Stimulated activated CD4-positive, alpha-beta T cell treated with anti-CD3 and anti-CD28 coated beads, Interleukin-12 subunit alpha, Interleukin-12 subunit beta, amount 100 ng/mL, for 4 hours (primary cell): Measurements from ENCODE around the gene FAM217A.
"Not testable (repeated sequence)": the region's sequence is repeated elsewhere in the genome, so short reads cannot be mapped to it uniquely, and the experiment has no call there.

Experiments used
- DNase-seq: peaks from one replicate; pipeline ENCODE4 v3.0.0-alpha.2; 2020

Gene FAM217A, protein sequence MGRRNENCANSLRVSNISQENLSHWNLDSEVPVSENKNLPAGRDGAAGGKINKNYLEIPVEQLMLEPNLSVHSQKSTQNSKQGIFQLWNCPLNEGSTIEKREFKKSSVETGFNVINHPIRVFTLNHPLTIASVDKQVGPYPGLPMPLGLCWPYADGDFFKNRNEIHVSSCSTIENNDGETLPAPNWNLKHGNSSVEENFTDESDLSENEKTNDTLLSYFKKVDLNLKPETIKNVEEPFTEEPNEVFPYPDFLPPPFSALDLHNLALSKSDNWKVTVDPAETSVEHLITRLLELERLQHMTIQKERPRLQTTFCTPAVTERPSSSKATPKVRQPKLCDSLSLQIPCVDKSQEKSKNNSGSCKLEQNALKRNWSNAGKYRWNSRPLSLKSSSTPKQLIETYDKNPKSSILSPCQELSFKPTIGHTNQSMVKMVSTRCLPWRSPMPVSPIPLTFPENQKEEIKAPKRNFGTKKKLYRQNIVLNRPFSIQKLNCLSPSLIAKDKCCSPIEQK

DNA sequence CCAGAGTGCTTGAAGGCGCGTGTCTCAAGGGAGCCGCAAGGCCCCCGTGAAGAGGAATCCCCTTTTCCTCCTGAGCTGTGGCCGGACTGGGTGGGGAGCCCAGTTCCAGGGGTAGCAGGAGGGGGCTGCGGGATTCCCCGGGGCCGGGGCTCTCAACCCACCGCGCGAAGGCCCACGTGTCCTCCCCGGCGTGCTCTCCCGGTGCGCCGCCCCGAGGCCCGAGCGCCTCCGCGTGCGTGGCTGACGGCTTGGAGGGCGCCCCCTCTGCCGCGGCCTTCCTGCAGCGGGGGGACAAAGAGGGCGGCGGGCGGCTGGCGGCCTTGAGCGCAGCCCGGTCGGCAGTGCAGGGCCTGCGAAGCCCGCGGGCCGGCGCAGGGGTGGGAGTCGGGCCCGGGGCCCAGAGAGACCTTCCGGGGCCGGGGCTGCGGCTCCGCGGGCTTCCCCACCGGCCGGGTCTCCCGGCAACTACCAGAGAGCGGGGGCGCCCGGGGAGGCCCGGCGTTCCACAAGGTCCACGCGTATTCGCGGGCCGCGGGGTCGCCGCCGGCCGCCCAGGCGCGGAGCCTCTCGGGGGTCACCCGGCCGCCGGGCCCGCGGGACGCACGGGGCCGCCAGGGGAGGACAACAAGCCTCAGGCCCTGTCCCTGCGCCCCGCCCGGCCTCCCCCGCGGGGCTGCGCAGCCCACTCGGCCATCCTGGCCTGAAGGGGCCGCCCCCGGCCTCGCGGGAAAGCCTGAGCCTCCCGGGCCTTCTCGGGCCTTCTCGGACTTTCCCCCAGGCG is at the start of gene FAM217A:
Gene FAM217A (minus strand): TSS at position 447 of the 781 bp plus-strand sequence. CDS start 1,723 bp downstream, outside the sequence.
- no peak for DNase-seq

DNA sequence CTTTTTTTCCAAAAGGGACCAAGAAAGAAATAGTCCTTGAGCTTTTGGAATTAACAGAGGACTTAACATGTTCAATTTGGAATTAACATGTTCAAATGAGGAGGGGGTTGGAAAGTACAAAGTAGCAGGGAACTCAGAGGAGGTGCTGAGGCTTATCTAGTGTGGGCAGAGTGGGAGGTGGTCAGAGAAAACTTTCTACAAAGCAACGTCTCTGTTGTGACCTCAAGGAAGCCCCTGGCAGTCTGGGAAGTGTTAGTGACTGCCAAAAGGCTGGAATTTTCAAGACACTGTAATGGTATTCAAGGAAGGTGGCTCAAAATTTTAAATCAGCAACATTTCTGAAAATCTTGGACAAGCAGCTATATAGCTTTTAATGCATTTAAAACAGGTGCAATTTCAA is 49.1 kb upstream of the FAM217A start:
- DNase-seq = no peak

DNA sequence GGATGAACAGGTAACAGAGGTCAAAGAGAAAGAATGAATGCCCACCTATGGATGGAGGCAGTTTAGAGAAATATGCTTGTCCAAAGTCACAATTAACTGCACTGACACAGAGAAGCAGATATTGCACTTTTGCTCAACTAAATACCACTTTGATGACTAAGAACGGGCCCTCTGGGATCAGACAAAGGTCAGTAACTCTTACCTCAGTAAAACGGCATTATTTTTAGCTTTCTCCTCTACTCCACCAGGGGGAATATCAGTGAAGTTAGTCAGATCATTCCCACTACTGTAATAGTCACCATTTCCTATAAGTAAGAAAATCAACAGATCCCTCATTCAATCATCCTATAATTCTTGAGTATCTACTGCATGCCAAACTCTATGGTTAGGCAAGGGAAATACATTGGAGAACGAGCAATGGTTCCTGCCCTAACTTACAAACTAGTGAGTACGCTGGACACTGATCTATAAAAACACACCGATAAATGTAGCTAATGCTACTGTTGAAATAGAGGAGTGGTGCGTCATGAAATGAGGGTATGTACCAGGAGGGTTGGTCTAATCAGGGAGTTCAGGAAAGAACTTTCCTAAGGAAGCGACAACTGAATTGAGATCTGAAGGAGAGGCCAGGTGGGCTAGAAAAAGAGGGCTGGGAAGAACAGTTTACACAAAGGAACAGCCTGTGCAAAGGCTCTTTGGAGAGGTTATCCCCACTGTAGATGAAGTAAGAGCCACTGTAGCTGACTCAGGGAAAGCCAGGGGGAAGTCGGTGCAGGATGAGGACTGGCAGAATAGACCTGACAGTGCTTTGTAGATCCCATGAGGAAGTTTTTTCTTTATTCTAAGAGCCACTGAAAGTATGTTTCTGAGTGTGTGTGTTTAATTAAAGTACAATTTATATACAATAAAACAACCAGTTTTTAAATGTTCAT is 47.3 kb upstream of the FAM217A start:
- no peak for DNase-seq

DNA sequence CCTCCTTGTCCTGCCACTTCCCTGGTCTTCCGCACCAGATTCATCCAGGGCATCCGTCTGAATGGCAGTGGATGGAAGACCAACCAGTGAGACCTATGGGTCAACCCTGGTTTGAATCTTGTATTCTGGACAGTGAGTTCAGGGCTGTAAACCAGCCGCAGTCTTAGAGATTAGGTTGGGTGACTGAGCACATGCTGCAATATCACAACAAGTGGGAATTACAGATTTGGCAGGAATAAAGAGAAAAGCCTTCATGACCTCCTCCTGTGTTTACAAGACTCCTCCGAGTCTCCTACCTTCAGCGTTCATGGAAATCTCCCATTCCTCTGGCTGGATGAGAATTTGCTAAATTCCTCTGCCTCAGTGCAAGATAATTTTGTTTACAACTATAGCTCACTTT is 46.6 kb upstream of the FAM217A start:
- DNase-seq = no peak

DNA sequence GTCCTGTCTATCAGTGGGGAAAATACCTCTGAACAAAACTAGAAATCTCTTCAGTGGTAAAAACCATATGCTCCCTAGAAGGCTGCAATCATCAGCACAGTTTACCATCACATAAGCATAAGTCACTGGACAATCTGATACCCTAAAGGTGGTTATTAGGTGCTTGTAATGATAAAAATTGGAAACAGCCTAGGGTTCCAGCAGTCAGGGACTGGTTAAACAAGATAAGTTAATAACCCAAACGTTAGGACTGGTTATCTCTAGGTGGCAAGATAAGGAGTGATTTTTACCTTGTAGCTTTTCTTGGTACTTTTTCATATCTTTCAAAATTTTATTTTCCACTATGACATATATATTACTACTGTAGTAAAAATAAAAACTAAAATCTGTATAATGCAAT is 45.4 kb upstream of the FAM217A start:
- DNase-seq = no peak

DNA sequence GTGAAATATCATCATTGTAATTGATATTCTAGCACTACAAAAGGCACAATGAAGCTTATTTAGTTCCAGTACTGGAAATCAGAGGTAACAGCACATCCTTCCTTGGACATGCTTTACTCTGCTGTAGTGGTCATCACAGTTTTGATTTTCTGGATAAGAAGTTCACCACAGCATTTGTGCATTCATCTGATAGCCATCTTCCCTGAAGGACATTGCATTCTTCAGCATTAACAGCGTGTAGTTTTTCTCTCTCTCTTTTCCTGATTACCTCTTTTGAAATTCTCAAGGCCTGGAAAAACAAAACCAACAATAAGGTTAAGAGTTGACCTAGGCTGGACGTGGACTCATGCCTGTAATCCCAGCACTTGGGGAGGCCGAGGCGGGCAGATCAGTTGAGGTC is 36.8 kb upstream of the FAM217A start:
- DNase-seq = no peak

DNA sequence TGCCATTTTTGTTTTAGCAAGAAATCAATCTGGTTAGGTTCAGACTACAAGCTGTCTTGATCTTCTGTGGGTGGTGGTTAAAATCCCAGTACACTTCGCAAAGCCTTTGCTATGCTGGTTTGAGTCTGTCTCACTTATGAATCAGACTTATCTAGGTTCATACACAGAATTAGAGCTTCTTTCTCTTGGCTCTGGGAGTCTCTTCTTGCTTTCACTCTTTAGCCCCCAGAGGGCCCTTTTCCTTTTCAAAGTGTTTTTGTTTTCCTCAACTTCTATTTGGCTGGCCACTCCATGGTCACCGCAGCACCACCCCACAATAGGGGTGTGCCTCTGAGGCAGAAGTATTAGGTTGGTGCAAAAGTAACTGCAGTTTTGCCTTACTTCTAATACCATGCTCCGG is 35.2 kb upstream of the FAM217A start:
- DNase-seq = no peak

DNA sequence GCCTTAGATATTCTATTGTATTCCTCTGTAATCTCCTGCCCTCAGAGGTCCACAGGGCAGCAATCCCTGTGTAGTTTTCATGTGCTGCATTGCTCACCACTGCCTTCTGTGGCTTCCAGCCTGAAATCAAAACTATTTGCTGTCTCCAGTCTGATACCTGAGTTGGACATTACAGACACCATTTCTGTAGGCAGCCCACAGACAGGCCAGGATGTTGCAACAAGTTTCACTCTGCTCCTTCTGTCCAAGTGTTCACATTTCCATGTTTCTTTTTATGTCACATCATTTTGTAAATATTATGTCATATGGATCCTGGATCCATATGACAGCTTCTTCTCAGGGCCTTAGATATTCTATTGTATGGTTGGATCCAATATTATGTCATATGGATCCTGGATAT is 34.7 kb upstream of the FAM217A start:
- DNase-seq = no peak

DNA sequence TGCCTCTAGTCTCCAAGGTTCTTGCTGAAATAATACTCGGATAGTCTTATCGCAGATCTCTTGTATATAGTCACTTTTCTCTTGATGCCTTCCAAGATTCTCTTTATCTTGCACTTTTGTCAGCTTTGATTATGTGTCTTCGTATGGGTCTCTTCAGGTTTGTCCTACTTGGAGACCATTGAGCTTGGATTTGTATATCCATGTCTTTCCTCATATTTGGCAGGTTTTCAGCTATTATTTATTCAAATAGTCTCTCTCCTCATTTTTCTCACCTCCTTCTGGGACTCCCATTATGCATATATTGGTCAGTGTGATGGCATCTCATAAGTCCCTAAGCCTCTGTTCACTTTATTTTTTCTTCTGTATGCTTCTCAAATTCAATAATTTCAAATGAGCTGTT is 33.4 kb upstream of the FAM217A start:
- no peak for DNase-seq

DNA sequence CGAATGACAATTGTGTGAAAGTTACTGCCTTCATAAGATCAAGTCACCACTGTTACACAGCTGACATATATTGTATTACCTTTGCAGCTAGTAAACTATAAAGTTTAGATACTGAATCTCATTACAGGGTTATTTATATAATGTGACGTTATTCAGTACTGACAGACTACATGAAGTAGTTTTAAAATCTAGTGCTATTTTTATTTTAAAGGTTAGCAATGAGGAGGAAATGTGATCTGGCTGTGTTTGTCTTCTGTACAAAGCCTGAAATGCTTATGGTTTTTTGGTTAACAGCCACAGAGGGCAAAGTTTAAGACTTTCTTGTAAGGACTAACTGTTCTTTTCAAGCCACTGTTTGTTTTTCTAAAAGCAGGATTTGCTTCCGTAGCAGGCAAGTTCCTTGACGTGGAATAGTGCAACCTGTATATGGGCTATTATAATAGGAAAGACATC is 30.5 kb upstream of the FAM217A start:
- not testable (repeated sequence) for DNase-seq

DNA sequence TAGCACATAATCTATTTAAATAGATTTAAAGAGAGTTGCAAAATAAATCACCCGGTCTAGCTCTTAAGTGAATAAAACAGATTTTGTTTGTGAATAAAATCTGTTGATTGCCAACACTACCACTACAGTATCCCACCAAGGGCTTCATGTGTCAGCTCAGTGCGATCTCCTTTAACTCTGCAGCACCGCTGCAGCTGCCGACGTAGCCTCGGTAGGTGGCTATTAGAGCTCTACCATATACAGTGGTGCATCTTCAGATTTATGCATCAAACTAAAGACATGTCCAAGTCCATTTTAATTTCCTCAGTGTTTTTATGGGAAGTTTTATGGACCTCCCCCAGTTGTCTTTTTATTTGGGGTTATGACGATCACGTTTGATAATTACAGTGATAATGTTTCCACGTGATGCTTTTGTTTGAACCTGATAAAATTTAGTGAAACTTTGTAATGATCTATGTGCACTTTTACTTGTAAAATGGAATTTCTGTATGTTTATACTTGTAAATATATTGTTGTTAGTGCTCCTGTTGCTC is 29.7 kb upstream of the FAM217A start:
- no peak for DNase-seq

DNA sequence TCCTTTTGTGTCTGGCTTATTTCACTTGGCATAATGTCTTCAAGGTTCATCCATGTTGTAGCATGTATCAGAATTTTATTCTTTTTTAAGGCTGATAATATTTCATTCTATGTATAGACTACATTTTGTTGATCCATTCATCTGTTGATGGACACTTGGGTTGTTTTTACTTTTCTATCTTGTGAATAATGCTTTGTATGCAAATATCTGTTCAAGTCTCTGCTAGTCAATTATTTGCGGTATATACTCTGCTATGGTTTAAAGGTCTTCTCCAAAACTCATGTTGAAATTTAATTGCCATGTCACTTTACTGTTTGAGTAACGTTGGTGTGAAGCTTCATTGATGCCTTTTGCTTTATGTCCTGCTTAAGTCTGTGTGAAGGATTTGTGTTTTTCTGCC is 28.9 kb upstream of the FAM217A start:
- no peak for DNase-seq

DNA sequence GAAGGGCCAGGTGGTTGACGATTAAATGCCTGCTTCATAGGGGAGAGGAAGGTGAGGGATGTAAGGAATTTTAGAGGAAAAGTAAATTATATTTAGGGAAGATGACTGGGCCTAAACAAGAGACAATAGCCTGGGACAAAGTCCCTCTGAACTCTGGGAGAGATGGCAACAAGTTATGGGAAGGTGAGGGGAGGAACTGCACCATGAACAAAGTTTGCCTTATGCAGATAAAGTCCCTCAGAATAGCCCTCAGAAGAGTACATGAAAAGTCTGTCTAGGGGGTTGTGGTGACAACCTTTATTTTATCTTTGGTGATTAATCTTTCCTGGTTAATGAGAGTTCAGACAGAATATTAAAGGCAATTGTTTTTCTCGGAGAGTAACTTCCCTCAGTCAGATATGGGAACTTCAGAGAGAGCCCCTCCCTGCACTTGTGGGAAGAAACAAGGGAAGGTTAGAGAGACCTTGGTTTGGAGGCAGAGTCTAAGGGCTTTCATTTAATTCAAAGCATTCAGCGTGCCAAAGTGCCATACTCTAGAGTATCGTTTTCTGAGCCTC is 27.1 kb upstream of the FAM217A start:
- DNase-seq = no peak

DNA sequence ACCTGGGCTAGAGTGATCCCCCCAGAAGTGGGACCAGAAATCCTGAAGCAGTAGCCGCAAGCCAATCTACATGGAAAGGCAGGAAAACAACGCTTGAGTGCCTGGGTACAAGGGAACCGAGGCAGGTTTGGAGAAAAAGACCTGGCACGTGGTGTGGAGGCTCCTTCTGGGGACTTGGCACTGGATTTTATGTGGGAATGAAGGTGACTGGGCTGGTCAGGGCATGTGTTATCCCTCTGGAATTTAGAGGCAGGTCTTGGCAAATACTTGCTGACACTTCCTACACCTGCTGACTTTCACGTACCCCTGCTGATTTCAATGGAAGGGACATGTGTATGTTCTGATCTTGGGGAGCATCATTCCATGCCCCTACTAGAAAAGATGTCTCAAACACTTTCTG is 25.0 kb upstream of the FAM217A start:
- no peak for DNase-seq

DNA sequence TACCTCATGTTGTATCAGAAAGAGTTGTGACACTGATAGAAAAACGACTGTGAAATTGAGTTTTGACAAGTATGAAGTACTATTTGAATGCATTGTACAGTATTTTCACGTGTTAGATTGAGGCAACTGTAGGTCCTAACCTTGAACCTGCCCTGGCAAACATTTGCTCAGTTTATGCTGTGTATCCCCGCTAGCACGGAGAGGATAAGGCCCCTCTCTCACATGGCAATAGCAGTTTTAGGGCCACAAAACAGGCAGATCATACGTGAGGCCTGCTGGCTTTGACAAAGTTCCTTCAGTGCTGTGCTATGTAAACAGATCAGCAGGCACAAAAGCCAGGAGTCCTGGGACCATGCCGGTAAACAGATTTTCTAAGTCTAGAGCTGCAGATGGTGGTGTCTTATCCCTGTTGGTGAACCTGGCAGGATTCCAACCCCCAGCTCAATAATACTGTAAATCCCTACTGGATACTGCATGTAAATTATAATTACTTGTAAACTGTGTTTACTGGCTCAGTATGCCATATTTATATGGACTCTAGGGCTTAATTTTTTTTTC is 23.8 kb upstream of the FAM217A start:
- DNase-seq = no peak

DNA sequence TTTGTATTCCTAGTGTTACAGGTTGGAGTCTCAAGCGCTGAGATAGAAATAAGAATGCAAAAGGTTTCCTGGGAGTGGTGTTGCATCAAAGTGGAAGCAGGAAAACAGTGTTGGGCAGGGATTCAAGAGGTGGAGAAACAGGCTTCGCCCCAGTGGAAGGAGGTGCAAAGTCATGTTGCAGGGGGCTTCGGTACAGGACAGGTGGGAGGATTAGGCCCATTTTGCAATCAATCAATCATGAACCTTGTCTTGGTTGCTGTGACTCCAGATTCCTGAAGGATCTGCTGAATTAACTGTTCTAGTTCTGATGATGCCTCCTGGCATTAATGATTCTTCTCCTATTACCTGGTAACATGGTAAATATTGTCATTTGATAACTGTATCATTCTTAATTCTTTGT is 22.4 kb upstream of the FAM217A start:
- DNase-seq = no peak

DNA sequence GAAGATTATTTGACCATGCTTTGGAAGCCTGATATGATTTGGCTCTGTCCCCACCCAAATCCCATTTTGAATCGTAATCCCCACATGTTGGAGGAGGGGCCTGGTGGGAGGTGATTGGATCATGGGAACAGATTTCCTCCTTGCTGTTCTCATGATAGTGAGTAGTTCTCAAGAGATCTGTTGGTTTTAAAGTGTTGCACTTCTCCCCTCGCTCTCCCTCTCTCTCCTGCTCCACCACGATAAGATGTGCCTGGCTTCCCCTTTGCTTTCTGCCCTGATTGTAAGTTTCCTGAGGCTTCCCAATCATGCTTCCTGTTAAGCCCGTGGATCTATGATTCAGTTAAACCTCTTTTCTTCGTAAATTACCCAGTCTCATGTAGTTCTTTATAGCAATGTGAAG is 21.7 kb upstream of the FAM217A start:
- no peak for DNase-seq

DNA sequence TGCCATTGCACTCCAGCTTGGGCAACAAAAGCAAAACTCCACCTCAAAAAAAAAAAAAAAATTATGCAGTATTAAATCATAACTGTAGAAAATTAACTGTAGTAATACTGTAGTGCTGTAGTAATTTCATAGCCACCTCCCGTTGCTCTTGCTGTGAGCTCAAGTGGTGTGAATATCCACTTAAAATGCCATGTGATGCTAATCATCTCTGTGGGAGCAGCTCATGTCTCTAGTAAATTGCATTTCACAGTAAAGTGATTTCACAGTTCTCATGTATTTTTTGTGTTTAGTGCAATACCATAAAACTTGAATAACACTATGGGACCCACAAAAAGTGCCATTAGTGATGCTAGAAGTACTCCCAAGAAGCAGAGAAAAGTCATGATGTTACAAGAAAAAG is 14.4 kb upstream of the FAM217A start:
- DNase-seq = no peak

DNA sequence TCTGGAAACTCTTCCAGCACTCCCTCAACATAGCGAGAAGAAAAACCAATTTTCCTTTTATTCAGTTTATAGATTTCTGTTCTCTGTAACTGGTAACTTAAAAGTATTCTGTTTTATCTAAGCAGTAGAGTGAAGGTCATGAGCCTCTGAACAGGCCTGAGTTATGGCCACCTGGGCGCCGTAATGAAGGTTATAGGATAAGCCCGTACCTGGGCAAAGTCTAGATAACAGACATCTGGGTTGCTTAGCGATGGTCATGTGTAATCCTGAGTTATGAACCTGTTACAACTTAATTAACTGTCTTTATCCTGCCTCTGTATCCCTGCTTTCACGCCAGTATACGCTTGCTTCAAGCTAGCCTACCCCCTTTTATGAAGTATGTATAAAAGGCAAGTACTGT is 13.0 kb upstream of the FAM217A start:
- no peak for DNase-seq

DNA sequence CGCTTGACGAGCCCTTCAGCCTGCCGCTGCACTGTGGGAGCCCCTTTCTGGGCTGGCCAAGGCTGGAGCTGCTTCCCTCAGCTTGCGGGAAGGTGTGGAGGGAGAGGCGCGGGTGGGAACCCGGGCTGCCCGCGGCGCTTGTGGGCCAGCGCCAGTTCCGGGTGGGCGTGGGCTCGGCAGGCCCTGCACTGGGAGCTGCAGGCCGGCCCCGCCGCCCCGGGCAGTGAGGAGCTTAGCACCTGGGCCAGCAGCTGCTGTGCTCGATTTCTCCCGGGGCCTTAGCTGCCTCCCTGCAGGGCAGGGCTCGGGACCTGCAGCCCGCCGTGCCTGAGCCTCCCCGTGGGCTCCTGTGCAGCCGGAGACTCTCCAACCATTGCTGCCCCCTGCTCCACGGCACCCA is 11.1 kb upstream of the FAM217A start:
- DNase-seq = not testable (repeated sequence)

DNA sequence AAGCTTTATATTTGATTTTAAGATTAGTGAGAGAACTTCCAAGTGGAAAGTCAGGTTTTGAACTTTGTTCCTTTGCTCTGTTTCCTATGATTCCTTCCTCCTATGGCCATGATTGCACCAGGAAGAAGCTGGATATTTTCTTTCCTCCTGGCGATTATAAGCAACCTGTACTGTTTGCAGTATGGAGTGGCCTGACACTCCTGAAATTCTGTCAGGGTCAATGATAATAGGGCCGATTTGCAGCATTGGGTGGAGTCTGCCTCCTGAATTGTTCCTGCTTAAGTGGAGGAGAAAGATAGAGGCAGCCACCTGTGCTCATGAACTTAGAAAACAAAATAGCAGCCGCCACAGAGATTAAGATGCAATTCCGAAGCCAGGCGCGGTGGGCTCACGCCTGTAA is 9.8 kb upstream of the FAM217A start:
- DNase-seq = no peak

DNA sequence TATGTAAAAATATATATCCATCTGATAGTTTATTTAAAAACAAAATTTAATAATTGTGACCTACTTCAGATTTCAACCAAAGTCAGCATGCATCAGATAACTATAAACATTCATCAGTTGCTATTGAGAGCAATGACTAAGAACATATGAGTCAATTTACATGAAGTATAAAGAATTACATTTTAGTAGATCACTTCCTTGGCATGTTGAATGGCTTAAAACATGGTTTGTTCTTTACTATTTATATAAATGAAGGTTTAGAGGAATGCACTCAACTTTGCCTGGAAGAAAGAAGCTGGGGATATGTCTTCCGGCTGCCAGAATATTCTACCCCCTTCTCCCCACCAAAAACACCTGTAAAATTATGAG is 6.4 kb upstream of the FAM217A start:
- no peak for DNase-seq
